Common myeloid progenitor, CD34-positive (primary cell): ENCODE results near the gene OTUD3.

Experiments used
- CTCF ChIA-PET: fragments of 350-600 bp; sonication (Branson Sonifier 250); formaldehyde crosslinking; loops from one replicate; lab custom pipeline; 2021; ENCODE audit warnings: antibody characterized with exemption; lab: Charles Lee
- POLR2A ChIA-PET: fragments of 350-600 bp; sonication (Branson Sonifier 250); formaldehyde crosslinking; loops from one replicate; lab custom pipeline; 2021; ENCODE audit warnings: antibody characterized with exemption; lab: Charles Lee
- DNase-seq, 3 donors: peaks; one replicate each; pipeline versions ENCODE4 v3.0.0 to v3.0.0-alpha.2; 2013
- H3K27ac ChIP-seq, 2 experiments: 1 replicate in 1 of 2; 2 replicates in 1 of 2; pipeline ENCODE4 v1.7.0; 2013; ENCODE audit warnings: inconsistent platforms in 2 of 2, low read length in 2 of 2, mild to moderate bottlenecking in 2 of 2, low read depth in 1 of 2, moderate library complexity in 1 of 2; ENCODE audit not compliant: severe bottlenecking in 2 of 2, insufficient read depth in 1 of 2, poor library complexity in 1 of 2
- H3K27me3 ChIP-seq, 5 experiments: replicated peaks in 2 of 5; 1 replicate in 3 of 5; 2 replicates in 2 of 5; pipeline versions ENCODE4 v1.6.1 to v1.7.0; 2013; ENCODE audit warnings: low read length in 4 of 5, mild to moderate bottlenecking in 2 of 5, moderate library complexity in 2 of 5, inconsistent platforms in 1 of 5; ENCODE audit not compliant: insufficient read depth in 5 of 5, control insufficient read depth in 4 of 5
- H3K36me3 ChIP-seq, 4 experiments: 1 replicate in 2 of 4; 2 replicates in 2 of 4; pipeline versions ENCODE4 v1.6.1 to v1.7.0; 2013; ENCODE audit warnings: low read length in 3 of 4, control low read depth in 1 of 4, mild to moderate bottlenecking in 1 of 4; ENCODE audit not compliant: control insufficient read depth in 4 of 4, insufficient read depth in 4 of 4
- H3K4me1 ChIP-seq, 4 experiments: 1 replicate in 3 of 4; 2 replicates in 1 of 4; pipeline versions ENCODE4 v1.6.1 to v1.7.1; 2013; ENCODE audit warnings: low read length in 3 of 4, mild to moderate bottlenecking in 3 of 4, control low read depth in 1 of 4, inconsistent platforms in 1 of 4, moderate library complexity in 1 of 4; ENCODE audit not compliant: control insufficient read depth in 4 of 4, insufficient read depth in 4 of 4; ENCODE audit errors: control extremely low read depth in 1 of 4
- H3K4me3 ChIP-seq, 7 experiments: 1 replicate in 4 of 7; 2 replicates in 3 of 7; pipeline versions ENCODE4 v1.5.1 to v1.7.0; 2013; ENCODE audit warnings: mild to moderate bottlenecking in 7 of 7, low read length in 6 of 7, moderate library complexity in 6 of 7, inconsistent platforms in 2 of 7, low read depth in 2 of 7, control low read depth in 1 of 7; ENCODE audit not compliant: insufficient read depth in 4 of 7, control insufficient read depth in 1 of 7; ENCODE audit errors: extremely low read depth in 1 of 7
- H3K9me3 ChIP-seq, 5 experiments: 1 replicate in 4 of 5; 2 replicates in 1 of 5; pipeline versions ENCODE4 v1.6.1 to v1.7.1; 2013; ENCODE audit warnings: low read length in 4 of 5, mild to moderate bottlenecking in 2 of 5, inconsistent platforms in 1 of 5, low read depth in 1 of 5, moderate library complexity in 1 of 5; ENCODE audit not compliant: control insufficient read depth in 4 of 5, insufficient read depth in 2 of 5; ENCODE audit errors: control extremely low read depth in 1 of 5
- WGBS: methylation state at CpG from one replicate; pipeline ENCODE4 v1.1.5; 2013; ENCODE audit not compliant: insufficient coverage; 5-methylcytosine and 5-hydroxymethylcytosine counted together

OTUD3 gene

GRCh38 chr1:19957779-19958178, 75.6 kb downstream of the OTUD3 start:
- H3K9me3 ChIP-seq = peaks cover 0 to 8% (median 0%) of the 10 kb centered on the region in 5 experiments
- H3K27me3 ChIP-seq = peaks cover 0 to 34% (median 8%) of the 10 kb centered on the region in 5 experiments
- ChIA-PET CTCF (no interaction called here), POLR2A (no interaction called here)
- H3K4me1 ChIP-seq = no peaks in the 10 kb centered on the region
- no peak overlapping the region for H3K27ac ChIP-seq
- no peaks in the 10 kb centered on the region for H3K36me3 ChIP-seq
- no peak for DNase-seq
- WGBS = 91% methylated on average over 4 of the region's 4 CpGs
- H3K4me3 ChIP-seq = no peak overlapping the region

DNA sequence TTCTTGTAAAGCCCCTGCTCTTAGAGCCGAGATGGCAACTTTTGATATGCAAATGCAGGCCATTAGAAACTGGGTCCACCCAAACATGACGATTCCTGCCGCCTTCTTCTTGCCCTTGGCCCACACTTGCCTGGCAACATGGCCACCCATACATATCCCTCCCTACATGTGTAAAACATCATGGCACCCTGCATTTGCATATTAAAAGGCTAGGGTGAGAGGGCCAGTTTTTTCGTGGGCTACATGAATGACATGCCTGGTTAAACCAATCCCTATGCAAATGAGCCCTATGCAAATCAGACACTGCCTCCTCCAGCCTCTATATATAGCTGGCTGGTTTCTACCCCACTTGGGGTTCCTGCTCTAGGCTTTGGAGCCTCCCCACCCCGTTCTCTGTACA, 78.4 kb downstream of the OTUD3 start:
- POLR2A ChIA-PET = no interaction called here
- CTCF ChIA-PET = no interaction called here
- Histone ChIP-seq H3K27ac (no peak overlapping the region), H3K9me3 (peaks cover 0 to 4% (median 0%) of the 10 kb centered on the region in 5 experiments), H3K4me1 (no peaks in the 10 kb centered on the region), H3K27me3 (peaks cover 0 to 28% (median 8%) of the 10 kb centered on the region in 5 experiments), H3K36me3 (no peaks in the 10 kb centered on the region), H3K4me3 (no peak overlapping the region)
- WGBS = 61% methylated on average over 4 of the region's 5 CpGs
- DNase-seq = no peak
